ENCODE results near the gene C2orf92. TPM values are rescaled to one million over a fixed set of nuclear protein-coding genes. Genes with fewer than 3 reads are reported as not detected.

C2orf92 gene
- total and polyA plus RNA-seq, 2 experiments from 2014 or later = 1.1 to 1.2 TPM

DNA sequence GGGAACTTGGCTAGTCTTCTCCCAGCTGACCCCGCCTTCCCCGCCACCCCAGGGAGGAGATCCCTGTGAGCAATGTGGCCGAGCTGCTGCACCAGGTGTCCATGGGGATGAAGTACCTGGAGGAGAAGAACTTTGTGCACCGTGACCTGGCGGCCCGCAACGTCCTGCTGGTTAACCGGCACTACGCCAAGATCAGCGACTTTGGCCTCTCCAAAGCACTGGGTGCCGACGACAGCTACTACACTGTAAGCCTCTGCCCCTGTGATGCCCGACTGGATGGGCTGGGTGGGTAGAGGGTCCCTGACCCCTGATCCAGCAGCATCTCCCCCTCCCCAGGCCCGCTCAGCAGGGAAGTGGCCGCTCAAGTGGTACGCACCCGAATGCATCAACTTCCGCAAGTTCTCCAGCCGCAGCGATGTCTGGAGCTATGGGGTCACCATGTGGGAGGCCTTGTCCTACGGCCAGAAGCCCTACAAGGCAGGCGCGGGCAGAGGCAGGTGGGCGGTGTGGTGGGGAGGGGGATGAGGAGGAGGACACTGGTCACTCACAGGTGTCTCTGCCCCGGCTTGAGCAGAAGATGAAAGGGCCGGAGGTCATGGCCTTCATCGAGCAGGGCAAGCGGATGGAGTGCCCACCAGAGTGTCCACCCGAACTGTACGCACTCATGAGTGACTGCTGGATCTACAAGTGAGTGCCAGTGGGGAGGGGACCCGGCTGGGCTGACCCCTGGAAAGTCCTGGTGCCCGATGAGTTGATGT, 68.1 kb downstream of the C2orf92 start:
- H3K9ac ChIP-seq = no peak overlapping the region
- no peak overlapping the region for H3K4me3 ChIP-seq
- no peak overlapping the region for H2AFZ ChIP-seq
- in situ Hi-C loops (cut with MboI) = no loop called here
- no peaks in the 10 kb centered on the region for H3K27me3 ChIP-seq (replicated peaks; ENCODE audit: insufficient read depth)
- WGBS, 2 experiments (ENCODE audit: low coverage in 1 of 2, low lambda C conversion rate in 2 of 2, missing lambda C conversion rate in 2 of 2) = 83 to 87% methylated on average over 31 to 32 of the region's 32 CpGs
- no peaks in the 10 kb centered on the region for H3K9me2 ChIP-seq (ENCODE audit: insufficient read depth)
- peaks cover 5% of the 10 kb centered on the region; the same call in 1 of the 2 replicates for H3K4me1 ChIP-seq (ENCODE audit: insufficient read depth)
- H3K27ac ChIP-seq = no peak overlapping the region
- no peak overlapping the region for H3K4me2 ChIP-seq (ENCODE audit: unreplicated experiment)
- H3K9me3 ChIP-seq (ENCODE audit: low read depth) = no peaks in the 10 kb centered on the region
- H3K79me2 ChIP-seq (ENCODE audit: insufficient read depth) = no peaks in the 10 kb centered on the region
- TF ChIP-seq EZH2 (IDR thresholded peaks at IDR 0.05; ENCODE audit: insufficient read depth, poor library complexity, severe bottlenecking) (no peak), EZH2phosphoT487 (IDR thresholded peaks at IDR 0.05; ENCODE audit: insufficient read depth, low read depth) (no peak)
- H3K36me3 ChIP-seq (ENCODE audit: low read depth) = no peaks in the 10 kb centered on the region
- no peaks in the 10 kb centered on the region for H3F3A ChIP-seq (ENCODE audit: insufficient read depth)
- no peak for DNase-seq
- no peaks in the 10 kb centered on the region for H4K20me1 ChIP-seq (ENCODE audit: insufficient read depth)

DNA sequence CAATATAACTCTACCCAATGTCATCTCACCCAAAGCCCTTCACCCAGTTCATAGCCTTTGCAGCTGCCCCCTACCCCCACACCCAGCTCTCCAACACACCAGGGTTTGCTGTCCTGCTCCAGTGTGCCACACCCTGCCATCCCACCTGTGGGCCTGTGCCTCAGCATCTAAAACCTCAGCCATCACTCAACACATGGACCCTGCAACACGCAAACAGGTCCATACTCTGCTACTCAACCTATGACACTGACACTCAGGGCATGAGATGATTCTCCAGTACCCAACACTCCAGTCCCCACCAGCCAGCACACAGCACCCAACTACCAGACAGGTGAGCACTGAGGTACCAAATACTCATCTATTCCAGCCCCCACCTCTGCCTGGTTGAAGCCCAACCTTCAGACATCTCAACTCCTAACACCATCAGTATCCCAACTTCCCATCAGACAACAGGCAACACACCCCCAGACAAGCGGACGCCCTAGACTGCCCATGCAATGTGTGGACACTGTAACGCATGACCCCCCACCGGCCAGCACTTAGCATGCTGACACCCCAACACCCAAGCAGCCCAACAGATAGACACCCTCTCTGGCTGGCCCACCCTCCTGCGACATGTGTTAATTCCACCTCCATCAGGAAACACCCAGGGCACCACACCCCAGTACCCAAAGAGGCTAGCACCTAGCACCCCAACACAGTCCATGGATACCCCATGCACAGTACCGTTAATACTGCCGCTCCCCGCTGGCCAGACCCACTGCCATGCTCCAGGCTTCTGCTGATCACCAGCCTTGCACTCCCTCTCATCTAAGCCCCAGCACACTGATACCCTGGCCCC, 68.9 kb downstream of the C2orf92 start:
- WGBS, 2 experiments (ENCODE audit: low coverage in 1 of 2, low lambda C conversion rate in 2 of 2, missing lambda C conversion rate in 2 of 2) = 84 to 88% methylated on average over 9 of the region's 9 CpGs
- H3K4me1 ChIP-seq (ENCODE audit: insufficient read depth) = peaks cover 5% of the 10 kb centered on the region; the same call in 1 of the 2 replicates
- no peak overlapping the region for H3K4me2 ChIP-seq (ENCODE audit: unreplicated experiment)
- H2AFZ ChIP-seq = no peak overlapping the region
- H4K20me1 ChIP-seq (ENCODE audit: insufficient read depth) = no peaks in the 10 kb centered on the region
- no peaks in the 10 kb centered on the region for H3K9me3 ChIP-seq (ENCODE audit: low read depth)
- H3K79me2 ChIP-seq (ENCODE audit: insufficient read depth) = no peaks in the 10 kb centered on the region
- no peaks in the 10 kb centered on the region for H3K9me2 ChIP-seq (ENCODE audit: insufficient read depth)
- TF ChIP-seq EZH2 (IDR thresholded peaks at IDR 0.05; ENCODE audit: insufficient read depth, poor library complexity, severe bottlenecking) (no peak), EZH2phosphoT487 (IDR thresholded peaks at IDR 0.05; ENCODE audit: insufficient read depth, low read depth) (no peak)
- H3K27me3 ChIP-seq (replicated peaks; ENCODE audit: insufficient read depth) = no peaks in the 10 kb centered on the region
- in situ Hi-C loops (cut with MboI) = no loop called here
- no peak overlapping the region for H3K27ac ChIP-seq
- H3K36me3 ChIP-seq (ENCODE audit: low read depth) = no peaks in the 10 kb centered on the region
- H3K9ac ChIP-seq = no peak overlapping the region
- H3K4me3 ChIP-seq = no peak overlapping the region
- H3F3A ChIP-seq (ENCODE audit: insufficient read depth) = no peaks in the 10 kb centered on the region
- no peak for DNase-seq

- in situ Hi-C loops (cut with MboI) = no loop called here
- no peak overlapping the region for H2AFZ ChIP-seq
- no peak for DNase-seq
- H4K20me1 ChIP-seq (ENCODE audit: insufficient read depth) = no peaks in the 10 kb centered on the region
- H3K36me3 ChIP-seq (ENCODE audit: low read depth) = no peaks in the 10 kb centered on the region
- H3K9ac ChIP-seq = no peak overlapping the region
- H3K79me2 ChIP-seq (ENCODE audit: insufficient read depth) = no peaks in the 10 kb centered on the region
- H3K4me3 ChIP-seq = no peak overlapping the region
- no peak overlapping the region for H3K4me2 ChIP-seq (ENCODE audit: unreplicated experiment)
- H3K4me1 ChIP-seq (ENCODE audit: insufficient read depth) = peaks cover 5% of the 10 kb centered on the region; the same call in 1 of the 2 replicates
- no peak overlapping the region for H3K27ac ChIP-seq
- no peaks in the 10 kb centered on the region for H3K9me2 ChIP-seq (ENCODE audit: insufficient read depth)
- WGBS, 2 experiments (ENCODE audit: low coverage in 1 of 2, low lambda C conversion rate in 2 of 2, missing lambda C conversion rate in 2 of 2) = 71 to 79% methylated on average over 20 to 23 of the region's 23 CpGs
- H3K27me3 ChIP-seq (replicated peaks; ENCODE audit: insufficient read depth) = no peaks in the 10 kb centered on the region
- no peaks in the 10 kb centered on the region for H3F3A ChIP-seq (ENCODE audit: insufficient read depth)
- no peaks in the 10 kb centered on the region for H3K9me3 ChIP-seq (ENCODE audit: low read depth)
- no peak for TF ChIP-seq EZH2phosphoT487 (IDR thresholded peaks at IDR 0.05; ENCODE audit: insufficient read depth, low read depth)
Measured at GRCh38 chr2:97739020-97739892, 69.7 kb downstream of the C2orf92 start.

- H3K79me2 ChIP-seq (ENCODE audit: insufficient read depth) = no peaks in the 10 kb centered on the region
- no peaks in the 10 kb centered on the region for H4K20me1 ChIP-seq (ENCODE audit: insufficient read depth)
- no peak for DNase-seq
- no peaks in the 10 kb centered on the region for H3K27me3 ChIP-seq (replicated peaks; ENCODE audit: insufficient read depth)
- H3K36me3 ChIP-seq (ENCODE audit: low read depth) = no peaks in the 10 kb centered on the region
- H3K4me1 ChIP-seq (ENCODE audit: insufficient read depth) = peaks cover 5% of the 10 kb centered on the region; the same call in 1 of the 2 replicates
- H3F3A ChIP-seq (ENCODE audit: insufficient read depth) = no peaks in the 10 kb centered on the region
- no peak overlapping the region for H3K4me2 ChIP-seq (ENCODE audit: unreplicated experiment)
- TF ChIP-seq EZH2 (IDR thresholded peaks at IDR 0.05; ENCODE audit: insufficient read depth, poor library complexity, severe bottlenecking) (no peak), EZH2phosphoT487 (IDR thresholded peaks at IDR 0.05; ENCODE audit: insufficient read depth, low read depth) (no peak)
- WGBS, 2 experiments (ENCODE audit: low coverage in 1 of 2, low lambda C conversion rate in 2 of 2, missing lambda C conversion rate in 2 of 2) = 46 to 57% methylated on average over 3 to 5 of the region's 5 CpGs
- H3K27ac ChIP-seq = no peak overlapping the region
- H3K4me3 ChIP-seq = no peak overlapping the region
- no peak overlapping the region for H3K9ac ChIP-seq
- in situ Hi-C loops (cut with MboI) = no loop called here
- H2AFZ ChIP-seq = no peak overlapping the region
- H3K9me3 ChIP-seq (ENCODE audit: low read depth) = no peaks in the 10 kb centered on the region
- no peaks in the 10 kb centered on the region for H3K9me2 ChIP-seq (ENCODE audit: insufficient read depth)
Measured at GRCh38 chr2:97739893-97740245, 70.4 kb downstream of the C2orf92 start.

Measured in GM23248 (cell line).